ENCODE measurements around the gene DIMT1.
A peak's percentile ranks its signal among the peaks of the same experiment; 100 is the strongest.

The DIMT1 gene

GRCh38 chr5:62403411-62404250 lies at the start of gene DIMT1 (continued):
- no peak for TF ChIP-seq ZNF302 (tag by site-specific recombination; IDR thresholded peaks at IDR 0.05; ENCODE audit: low read depth)
- peak; percentile 94 for TF ChIP-seq ZBTB26 (tag by site-specific recombination; optimal IDR thresholded peaks at IDR 0.05)
- no peak for TF ChIP-seq SCRT1 (tag by site-specific recombination; IDR thresholded peaks at IDR 0.05; ENCODE audit: borderline replicate concordance)
- TF ChIP-seq, protein P1, sequence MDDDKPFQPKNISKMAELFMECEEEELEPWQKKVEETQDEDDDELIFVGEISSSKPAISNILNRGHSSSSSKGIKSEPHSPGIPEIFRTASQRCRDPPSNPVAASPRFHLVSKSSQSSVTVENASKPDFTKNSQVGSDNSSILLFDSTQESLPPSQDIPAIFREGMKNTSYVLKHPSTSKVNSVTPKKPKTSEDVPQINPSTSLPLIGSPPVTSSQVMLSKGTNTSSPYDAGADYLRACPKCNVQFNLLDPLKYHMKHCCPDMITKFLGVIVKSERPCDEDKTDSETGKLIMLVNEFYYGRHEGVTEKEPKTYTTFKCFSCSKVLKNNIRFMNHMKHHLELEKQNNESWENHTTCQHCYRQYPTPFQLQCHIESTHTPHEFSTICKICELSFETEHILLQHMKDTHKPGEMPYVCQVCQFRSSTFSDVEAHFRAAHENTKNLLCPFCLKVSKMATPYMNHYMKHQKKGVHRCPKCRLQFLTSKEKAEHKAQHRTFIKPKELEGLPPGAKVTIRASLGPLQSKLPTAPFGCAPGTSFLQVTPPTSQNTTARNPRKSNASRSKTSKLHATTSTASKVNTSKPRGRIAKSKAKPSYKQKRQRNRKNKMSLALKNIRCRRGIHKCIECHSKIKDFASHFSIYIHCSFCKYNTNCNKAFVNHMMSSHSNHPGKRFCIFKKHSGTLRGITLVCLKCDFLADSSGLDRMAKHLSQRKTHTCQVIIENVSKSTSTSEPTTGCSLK (tag by site-specific recombination; IDR thresholded peaks at IDR 0.05) = no peak
- TF ChIP-seq, protein P2, sequence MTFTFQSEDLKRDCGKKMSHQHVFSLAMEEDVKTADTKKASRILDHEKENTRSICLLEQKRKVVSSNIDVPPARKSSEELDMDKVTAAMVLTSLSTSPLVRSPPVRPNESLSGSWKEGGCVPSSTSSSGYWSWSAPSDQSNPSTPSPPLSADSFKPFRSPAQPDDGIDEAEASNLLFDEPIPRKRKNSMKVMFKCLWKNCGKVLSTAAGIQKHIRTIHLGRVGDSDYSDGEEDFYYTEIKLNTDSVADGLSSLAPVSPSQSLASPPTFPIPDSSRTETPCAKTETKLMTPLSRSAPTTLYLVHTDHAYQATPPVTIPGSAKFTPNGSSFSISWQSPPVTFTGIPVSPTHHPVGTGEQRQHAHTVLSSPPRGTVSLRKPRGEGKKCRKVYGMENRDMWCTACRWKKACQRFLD (tag by site-specific recombination; IDR thresholded peaks at IDR 0.05) = no peak
- no peak for TF ChIP-seq ZNF19 (tag by site-specific recombination; IDR thresholded peaks at IDR 0.05; ENCODE audit: low read depth)
- TF ChIP-seq YY2 (tag by site-specific recombination; IDR thresholded peaks at IDR 0.05) = no peak
- peak; percentile 99 for TF ChIP-seq SP3 (tag by site-specific recombination; IDR thresholded peaks at IDR 0.05)
- peak; percentile 49; the same call in 1 of the 2 replicates for TF ChIP-seq ZSCAN30 (tag by site-specific recombination; IDR thresholded peaks at IDR 0.05)
- no peak for TF ChIP-seq ZNF112 (tag by site-specific recombination; IDR thresholded peaks at IDR 0.05)
- TF ChIP-seq, protein P3, sequence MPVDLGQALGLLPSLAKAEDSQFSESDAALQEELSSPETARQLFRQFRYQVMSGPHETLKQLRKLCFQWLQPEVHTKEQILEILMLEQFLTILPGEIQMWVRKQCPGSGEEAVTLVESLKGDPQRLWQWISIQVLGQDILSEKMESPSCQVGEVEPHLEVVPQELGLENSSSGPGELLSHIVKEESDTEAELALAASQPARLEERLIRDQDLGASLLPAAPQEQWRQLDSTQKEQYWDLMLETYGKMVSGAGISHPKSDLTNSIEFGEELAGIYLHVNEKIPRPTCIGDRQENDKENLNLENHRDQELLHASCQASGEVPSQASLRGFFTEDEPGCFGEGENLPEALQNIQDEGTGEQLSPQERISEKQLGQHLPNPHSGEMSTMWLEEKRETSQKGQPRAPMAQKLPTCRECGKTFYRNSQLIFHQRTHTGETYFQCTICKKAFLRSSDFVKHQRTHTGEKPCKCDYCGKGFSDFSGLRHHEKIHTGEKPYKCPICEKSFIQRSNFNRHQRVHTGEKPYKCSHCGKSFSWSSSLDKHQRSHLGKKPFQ (tag by site-specific recombination; IDR thresholded peaks at IDR 0.05) = no peak
- TF ChIP-seq ZNF624 (tag by site-specific recombination; IDR thresholded peaks at IDR 0.05) = no peak
- no peak for TF ChIP-seq ZNF433 (tag by site-specific recombination; IDR thresholded peaks at IDR 0.05; ENCODE audit: low read depth)
- TF ChIP-seq ZNF792 (tag by site-specific recombination; IDR thresholded peaks at IDR 0.05) = no peak
- no peak; the same call in 1 of the 2 replicates for TF ChIP-seq ZNF785 (tag by site-specific recombination; IDR thresholded peaks at IDR 0.05)
- TF ChIP-seq ZNF24 (tag by site-specific recombination; IDR thresholded peaks at IDR 0.05) = no peak
- TF ChIP-seq OVOL3 (tag by site-specific recombination; IDR thresholded peaks at IDR 0.05) = 0 out of 2 replicates have a peak, but pooled peaks have one; percentile 37
- TF ChIP-seq, protein P4, sequence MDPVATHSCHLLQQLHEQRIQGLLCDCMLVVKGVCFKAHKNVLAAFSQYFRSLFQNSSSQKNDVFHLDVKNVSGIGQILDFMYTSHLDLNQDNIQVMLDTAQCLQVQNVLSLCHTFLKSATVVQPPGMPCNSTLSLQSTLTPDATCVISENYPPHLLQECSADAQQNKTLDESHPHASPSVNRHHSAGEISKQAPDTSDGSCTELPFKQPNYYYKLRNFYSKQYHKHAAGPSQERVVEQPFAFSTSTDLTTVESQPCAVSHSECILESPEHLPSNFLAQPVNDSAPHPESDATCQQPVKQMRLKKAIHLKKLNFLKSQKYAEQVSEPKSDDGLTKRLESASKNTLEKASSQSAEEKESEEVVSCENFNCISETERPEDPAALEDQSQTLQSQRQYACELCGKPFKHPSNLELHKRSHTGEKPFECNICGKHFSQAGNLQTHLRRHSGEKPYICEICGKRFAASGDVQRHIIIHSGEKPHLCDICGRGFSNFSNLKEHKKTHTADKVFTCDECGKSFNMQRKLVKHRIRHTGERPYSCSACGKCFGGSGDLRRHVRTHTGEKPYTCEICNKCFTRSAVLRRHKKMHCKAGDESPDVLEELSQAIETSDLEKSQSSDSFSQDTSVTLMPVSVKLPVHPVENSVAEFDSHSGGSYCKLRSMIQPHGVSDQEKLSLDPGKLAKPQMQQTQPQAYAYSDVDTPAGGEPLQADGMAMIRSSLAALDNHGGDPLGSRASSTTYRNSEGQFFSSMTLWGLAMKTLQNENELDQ (tag by site-specific recombination; IDR thresholded peaks at IDR 0.05; ENCODE audit: low read depth) = no peak
- TF ChIP-seq ZNF292 (tag by site-specific recombination; IDR thresholded peaks at IDR 0.05; ENCODE audit: borderline replicate concordance, low read depth) = no peak
- no peak for TF ChIP-seq GFI1B (tag by site-specific recombination; IDR thresholded peaks at IDR 0.05)
- TF ChIP-seq ZNF138 (tag by site-specific recombination; IDR thresholded peaks at IDR 0.05; ENCODE audit: borderline replicate concordance) = no peak
- 0 out of 2 replicates have a peak, but pooled peaks have one; percentile 15 for TF ChIP-seq ZNF239 (tag by site-specific recombination; IDR thresholded peaks at IDR 0.05)
- TF ChIP-seq, protein P5, sequence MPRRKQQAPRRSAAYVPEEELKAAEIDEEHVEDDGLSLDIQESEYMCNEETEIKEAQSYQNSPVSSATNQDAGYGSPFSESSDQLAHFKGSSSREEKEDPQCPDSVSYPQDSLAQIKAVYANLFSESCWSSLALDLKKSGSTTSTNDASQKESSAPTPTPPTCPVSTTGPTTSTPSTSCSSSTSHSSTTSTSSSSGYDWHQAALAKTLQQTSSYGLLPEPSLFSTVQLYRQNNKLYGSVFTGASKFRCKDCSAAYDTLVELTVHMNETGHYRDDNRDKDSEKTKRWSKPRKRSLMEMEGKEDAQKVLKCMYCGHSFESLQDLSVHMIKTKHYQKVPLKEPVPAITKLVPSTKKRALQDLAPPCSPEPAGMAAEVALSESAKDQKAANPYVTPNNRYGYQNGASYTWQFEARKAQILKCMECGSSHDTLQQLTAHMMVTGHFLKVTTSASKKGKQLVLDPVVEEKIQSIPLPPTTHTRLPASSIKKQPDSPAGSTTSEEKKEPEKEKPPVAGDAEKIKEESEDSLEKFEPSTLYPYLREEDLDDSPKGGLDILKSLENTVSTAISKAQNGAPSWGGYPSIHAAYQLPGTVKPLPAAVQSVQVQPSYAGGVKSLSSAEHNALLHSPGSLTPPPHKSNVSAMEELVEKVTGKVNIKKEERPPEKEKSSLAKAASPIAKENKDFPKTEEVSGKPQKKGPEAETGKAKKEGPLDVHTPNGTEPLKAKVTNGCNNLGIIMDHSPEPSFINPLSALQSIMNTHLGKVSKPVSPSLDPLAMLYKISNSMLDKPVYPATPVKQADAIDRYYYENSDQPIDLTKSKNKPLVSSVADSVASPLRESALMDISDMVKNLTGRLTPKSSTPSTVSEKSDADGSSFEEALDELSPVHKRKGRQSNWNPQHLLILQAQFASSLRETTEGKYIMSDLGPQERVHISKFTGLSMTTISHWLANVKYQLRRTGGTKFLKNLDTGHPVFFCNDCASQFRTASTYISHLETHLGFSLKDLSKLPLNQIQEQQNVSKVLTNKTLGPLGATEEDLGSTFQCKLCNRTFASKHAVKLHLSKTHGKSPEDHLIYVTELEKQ (tag by site-specific recombination; IDR thresholded peaks at IDR 0.05; ENCODE audit: borderline replicate concordance) = no peak
- TF ChIP-seq SP7 (tag by site-specific recombination; IDR thresholded peaks at IDR 0.05) = peak; percentile 72
- no peak for TF ChIP-seq ZNF677 (tag by site-specific recombination; IDR thresholded peaks at IDR 0.05)
- no peak; the same call in 1 of the 2 replicates for TF ChIP-seq ZNF610 (tag by site-specific recombination; IDR thresholded peaks at IDR 0.05; ENCODE audit: borderline replicate concordance)
- no peak for TF ChIP-seq ZNF155 (tag by site-specific recombination; IDR thresholded peaks at IDR 0.05)
